ENCODE results near the gene MOCS1. TPM values are rescaled to one million over a fixed set of nuclear protein-coding genes. Genes with fewer than 3 reads are reported as not detected.

MOCS1 gene
- total and polyA plus RNA-seq, 2 donors (not counting 1 experiment from before 2014, with no cell fraction given): 0.15 TPM; not detected in 1

- DNase-seq (no peak), ATAC-seq (ENCODE audit: low read depth) (no peak)
- H4K20me1 ChIP-seq (ENCODE audit: control insufficient read depth, insufficient read depth, low read length, poor library complexity, severe bottlenecking): no peaks in the 10 kb centered on the region
- H3K9me3 ChIP-seq (ENCODE audit: control extremely low read depth in 1 of 3, control insufficient read depth in 2 of 3, insufficient read depth in 1 of 3, low read length in 2 of 3): peaks cover 0 to 19% (median 0%) of the 10 kb centered on the region in 3 donors
- no peak overlapping the region for H3K27ac ChIP-seq (ENCODE audit: low read length in 2 of 2)
- TF ChIP-seq EZH2 (IDR thresholded peaks at IDR 0.05; ENCODE audit: borderline replicate concordance, insufficient read depth, low read depth, low read length, poor library complexity, severe bottlenecking): no peak
- TF ChIP-seq, protein P1, sequence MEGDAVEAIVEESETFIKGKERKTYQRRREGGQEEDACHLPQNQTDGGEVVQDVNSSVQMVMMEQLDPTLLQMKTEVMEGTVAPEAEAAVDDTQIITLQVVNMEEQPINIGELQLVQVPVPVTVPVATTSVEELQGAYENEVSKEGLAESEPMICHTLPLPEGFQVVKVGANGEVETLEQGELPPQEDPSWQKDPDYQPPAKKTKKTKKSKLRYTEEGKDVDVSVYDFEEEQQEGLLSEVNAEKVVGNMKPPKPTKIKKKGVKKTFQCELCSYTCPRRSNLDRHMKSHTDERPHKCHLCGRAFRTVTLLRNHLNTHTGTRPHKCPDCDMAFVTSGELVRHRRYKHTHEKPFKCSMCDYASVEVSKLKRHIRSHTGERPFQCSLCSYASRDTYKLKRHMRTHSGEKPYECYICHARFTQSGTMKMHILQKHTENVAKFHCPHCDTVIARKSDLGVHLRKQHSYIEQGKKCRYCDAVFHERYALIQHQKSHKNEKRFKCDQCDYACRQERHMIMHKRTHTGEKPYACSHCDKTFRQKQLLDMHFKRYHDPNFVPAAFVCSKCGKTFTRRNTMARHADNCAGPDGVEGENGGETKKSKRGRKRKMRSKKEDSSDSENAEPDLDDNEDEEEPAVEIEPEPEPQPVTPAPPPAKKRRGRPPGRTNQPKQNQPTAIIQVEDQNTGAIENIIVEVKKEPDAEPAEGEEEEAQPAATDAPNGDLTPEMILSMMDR (IDR thresholded peaks at IDR 0.05): no peak
- no peak overlapping the region for H2AFZ ChIP-seq (ENCODE audit: insufficient read depth, low read depth, low read length, poor library complexity, severe bottlenecking)
- H3K27ac Mint-ChIP-seq: no peak overlapping the region
- no peaks in the 10 kb centered on the region for H3K4me1 Mint-ChIP-seq
- WGBS (ENCODE audit: insufficient coverage): 75% methylated on average over 2 of the region's 3 CpGs
- POLR2A ChIA-PET: no interaction called here
- no peaks in the 10 kb centered on the region for H3K79me2 ChIP-seq (ENCODE audit: control insufficient read depth, insufficient read depth, low read length)
- H3K4me3 ChIP-seq (ENCODE audit: control extremely low read depth in 1 of 5, extremely low read depth in 1 of 5, insufficient read depth in 1 of 5, low read depth in 2 of 5, low read length in 4 of 5): no peak overlapping the region
- H3K27me3 Mint-ChIP-seq: peaks cover 4% of the 10 kb centered on the region
- no peaks in the 10 kb centered on the region for H3K36me3 ChIP-seq (replicated peaks in 1 of 2; ENCODE audit: control extremely low read depth in 1 of 2, control insufficient read depth in 1 of 2, extremely low read depth in 1 of 2, insufficient read depth in 2 of 2, low read length in 1 of 2)
- CTCF ChIA-PET: no interaction called here
- no peak overlapping the region for H3K4me2 ChIP-seq (replicated peaks; ENCODE audit: low read depth, low read length, poor library complexity, severe bottlenecking)
- intact Hi-C loops (cut with micrococcal nuclease): no loop called here
- no peak overlapping the region for H3K4me3 Mint-ChIP-seq
- no peaks in the 10 kb centered on the region for H3K9me3 Mint-ChIP-seq (ENCODE audit: insufficient read depth)
- no peaks in the 10 kb centered on the region for H3K27me3 ChIP-seq (replicated peaks in 1 of 4; ENCODE audit: control extremely low read depth in 1 of 4, control insufficient read depth in 3 of 4, insufficient read depth in 4 of 4, low read length in 3 of 4)
- no peaks in the 10 kb centered on the region for H3K4me1 ChIP-seq (ENCODE audit: control insufficient read depth in 2 of 2, insufficient read depth in 2 of 2, low read length in 2 of 2)
- no peak overlapping the region for H3K9ac ChIP-seq (ENCODE audit: low read length)
Measured at GRCh38 chr6:39926668-39927067, 7.6 kb downstream of the MOCS1 start.

DNA sequence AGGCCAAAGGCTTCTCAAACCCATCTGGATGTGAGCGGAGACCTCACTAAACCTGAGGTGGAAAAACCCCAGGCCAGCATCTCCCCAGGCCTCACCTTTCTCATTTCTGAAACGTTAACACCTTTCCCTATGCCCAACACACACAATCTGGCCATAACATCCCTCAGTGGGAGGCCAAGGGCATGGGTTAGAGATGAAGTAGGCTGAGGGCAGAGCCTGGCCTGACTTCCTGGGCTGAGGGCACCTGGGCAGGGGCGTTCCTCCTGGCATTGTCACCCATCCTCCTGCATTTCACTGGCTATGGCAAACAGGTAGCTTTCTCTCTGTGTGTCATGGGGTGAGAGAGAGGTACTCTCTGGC lies 8.4 kb downstream of the MOCS1 start:
- H4K20me1 ChIP-seq (ENCODE audit: control insufficient read depth, insufficient read depth, low read length, poor library complexity, severe bottlenecking): no peaks in the 10 kb centered on the region
- no peak for ATAC-seq (ENCODE audit: low read depth)
- H2AFZ ChIP-seq (ENCODE audit: insufficient read depth, low read depth, low read length, poor library complexity, severe bottlenecking): no peak overlapping the region
- no peak overlapping the region for H3K9ac ChIP-seq (ENCODE audit: low read length)
- H3K27me3 Mint-ChIP-seq: no peaks in the 10 kb centered on the region
- H3K4me3 ChIP-seq (ENCODE audit: control extremely low read depth in 1 of 5, extremely low read depth in 1 of 5, insufficient read depth in 1 of 5, low read depth in 2 of 5, low read length in 4 of 5): no peak overlapping the region
- no peak overlapping the region for H3K4me2 ChIP-seq (replicated peaks; ENCODE audit: low read depth, low read length, poor library complexity, severe bottlenecking)
- H3K27me3 ChIP-seq (replicated peaks in 1 of 4; ENCODE audit: control extremely low read depth in 1 of 4, control insufficient read depth in 3 of 4, insufficient read depth in 4 of 4, low read length in 3 of 4): no peaks in the 10 kb centered on the region
- H3K4me3 Mint-ChIP-seq: no peak overlapping the region
- H3K79me2 ChIP-seq (ENCODE audit: control insufficient read depth, insufficient read depth, low read length): no peaks in the 10 kb centered on the region
- H3K36me3 ChIP-seq (replicated peaks in 1 of 2; ENCODE audit: control extremely low read depth in 1 of 2, control insufficient read depth in 1 of 2, extremely low read depth in 1 of 2, insufficient read depth in 2 of 2, low read length in 1 of 2): no peaks in the 10 kb centered on the region
- WGBS (ENCODE audit: insufficient coverage): no CpG with 5 or more reads among the region's 3 CpGs
- no peak overlapping the region for H3K27ac Mint-ChIP-seq
- intact Hi-C loops (cut with micrococcal nuclease): no loop called here
- ChIA-PET POLR2A (no interaction called here), CTCF (no interaction called here)
- peaks cover 0 to 17% (median 0%) of the 10 kb centered on the region in 3 donors for H3K9me3 ChIP-seq (ENCODE audit: control extremely low read depth in 1 of 3, control insufficient read depth in 2 of 3, insufficient read depth in 1 of 3, low read length in 2 of 3)
- no peak for DNase-seq
- H3K4me1 Mint-ChIP-seq: no peaks in the 10 kb centered on the region
- no peak overlapping the region for H3K27ac ChIP-seq (ENCODE audit: low read length in 2 of 2)
- no peaks in the 10 kb centered on the region for H3K4me1 ChIP-seq (ENCODE audit: control insufficient read depth in 2 of 2, insufficient read depth in 2 of 2, low read length in 2 of 2)
- no peaks in the 10 kb centered on the region for H3K9me3 Mint-ChIP-seq (ENCODE audit: insufficient read depth)
- no peak for TF ChIP-seq EZH2 (IDR thresholded peaks at IDR 0.05; ENCODE audit: borderline replicate concordance, insufficient read depth, low read depth, low read length, poor library complexity, severe bottlenecking)
- TF ChIP-seq, protein P1 (IDR thresholded peaks at IDR 0.05): no peak

Measured in B cell (primary cell).